PFSK-1 (cell line): ENCODE data around the gene KRTAP10-3.

Experiments used
- FOXP2 ChIP-seq: optimal IDR thresholded peaks from 2 replicates; pipeline ENCODE3; 2011; ENCODE audit warnings: borderline replicate concordance, control low read depth, inconsistent platforms; ENCODE audit not compliant: insufficient read depth; ENCODE audit errors: extremely low read length, extremely low read depth
- POLR2AphosphoS5 ChIP-seq: IDR thresholded peaks from 2 replicates; pipeline ENCODE4 v1.6.1; 2012; ENCODE audit warnings: low read depth, mild to moderate bottlenecking, control low read depth, low read length, moderate library complexity
- SIN3A ChIP-seq: IDR thresholded peaks from 2 replicates; pipeline ENCODE4 v1.6.1; 2012; ENCODE audit warnings: mild to moderate bottlenecking, low read length, moderate library complexity, borderline replicate concordance; ENCODE audit not compliant: insufficient read depth
- TAF1 ChIP-seq: IDR thresholded peaks from 2 replicates; pipeline ENCODE4 v1.6.1; 2012; ENCODE audit warnings: low read length, control low read depth, borderline replicate concordance; ENCODE audit not compliant: insufficient read depth
- TF ChIP-seq, protein P1 (sequence below), 2 experiments: IDR thresholded peaks; 2 replicates each; pipeline versions ENCODE4 v1.6.1 to v1.8.0; 2011 to 2012; ENCODE audit warnings: low read depth in 2 of 2, low read length in 2 of 2, control low read depth in 1 of 2, inconsistent platforms in 1 of 2, mild to moderate bottlenecking in 1 of 2, moderate library complexity in 1 of 2; ENCODE audit not compliant: insufficient read depth in 1 of 2

Gene KRTAP10-3

DNA sequence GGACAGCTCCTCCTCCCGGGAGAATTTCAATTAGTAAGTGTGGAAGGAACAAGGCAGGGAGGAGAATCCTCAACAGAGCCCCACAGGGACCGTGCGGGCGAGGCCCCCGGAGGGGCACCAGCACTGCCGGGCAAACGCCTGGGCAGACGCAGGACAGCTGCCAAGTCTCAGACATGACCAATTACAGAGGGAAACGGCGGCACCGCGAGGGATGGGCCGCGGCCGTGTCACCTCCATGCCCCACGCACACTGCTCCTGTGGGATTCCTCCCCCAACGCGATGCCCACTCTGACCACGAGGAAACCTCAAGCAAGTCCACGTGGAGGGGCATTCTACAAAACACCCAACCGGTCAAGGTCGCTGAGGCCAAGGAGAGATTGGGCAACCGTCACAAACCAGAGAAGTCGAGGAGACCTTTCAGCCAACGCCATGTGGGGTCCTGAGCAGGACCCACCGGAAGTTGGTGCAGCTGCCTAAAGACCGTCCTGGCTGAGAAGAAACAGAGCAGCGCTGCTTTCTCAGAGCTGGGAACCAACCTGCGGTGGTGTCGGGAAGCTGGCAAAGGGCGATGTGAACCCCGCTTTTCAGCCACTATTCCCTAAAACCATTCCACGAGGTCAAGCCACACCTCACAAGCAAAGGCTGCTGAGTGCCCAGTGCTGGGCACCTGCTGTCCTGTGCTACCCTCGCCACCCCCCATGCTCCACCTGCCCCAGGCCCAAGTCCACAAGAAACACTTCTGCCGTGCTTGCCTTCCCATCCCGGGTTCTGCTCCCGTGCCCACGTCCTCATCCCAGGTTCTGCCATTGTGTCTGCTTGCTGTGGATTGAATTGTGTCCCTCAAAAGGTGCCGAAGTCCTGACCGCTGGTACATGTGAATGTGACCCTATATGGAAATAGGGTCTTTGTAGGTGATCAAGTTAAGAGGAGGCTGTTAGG lies 13.5 kb upstream of the KRTAP10-3 start:
- TF ChIP-seq TAF1 (no peak), POLR2AphosphoS5 (no peak), SIN3A (no peak), FOXP2 (no peak)
- TF ChIP-seq, protein P1, sequence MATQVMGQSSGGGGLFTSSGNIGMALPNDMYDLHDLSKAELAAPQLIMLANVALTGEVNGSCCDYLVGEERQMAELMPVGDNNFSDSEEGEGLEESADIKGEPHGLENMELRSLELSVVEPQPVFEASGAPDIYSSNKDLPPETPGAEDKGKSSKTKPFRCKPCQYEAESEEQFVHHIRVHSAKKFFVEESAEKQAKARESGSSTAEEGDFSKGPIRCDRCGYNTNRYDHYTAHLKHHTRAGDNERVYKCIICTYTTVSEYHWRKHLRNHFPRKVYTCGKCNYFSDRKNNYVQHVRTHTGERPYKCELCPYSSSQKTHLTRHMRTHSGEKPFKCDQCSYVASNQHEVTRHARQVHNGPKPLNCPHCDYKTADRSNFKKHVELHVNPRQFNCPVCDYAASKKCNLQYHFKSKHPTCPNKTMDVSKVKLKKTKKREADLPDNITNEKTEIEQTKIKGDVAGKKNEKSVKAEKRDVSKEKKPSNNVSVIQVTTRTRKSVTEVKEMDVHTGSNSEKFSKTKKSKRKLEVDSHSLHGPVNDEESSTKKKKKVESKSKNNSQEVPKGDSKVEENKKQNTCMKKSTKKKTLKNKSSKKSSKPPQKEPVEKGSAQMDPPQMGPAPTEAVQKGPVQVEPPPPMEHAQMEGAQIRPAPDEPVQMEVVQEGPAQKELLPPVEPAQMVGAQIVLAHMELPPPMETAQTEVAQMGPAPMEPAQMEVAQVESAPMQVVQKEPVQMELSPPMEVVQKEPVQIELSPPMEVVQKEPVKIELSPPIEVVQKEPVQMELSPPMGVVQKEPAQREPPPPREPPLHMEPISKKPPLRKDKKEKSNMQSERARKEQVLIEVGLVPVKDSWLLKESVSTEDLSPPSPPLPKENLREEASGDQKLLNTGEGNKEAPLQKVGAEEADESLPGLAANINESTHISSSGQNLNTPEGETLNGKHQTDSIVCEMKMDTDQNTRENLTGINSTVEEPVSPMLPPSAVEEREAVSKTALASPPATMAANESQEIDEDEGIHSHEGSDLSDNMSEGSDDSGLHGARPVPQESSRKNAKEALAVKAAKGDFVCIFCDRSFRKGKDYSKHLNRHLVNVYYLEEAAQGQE (IDR thresholded peaks at IDR 0.05; ENCODE audit: insufficient read depth in 1 of 2, low read depth in 2 of 2, low read length in 2 of 2), result no peak

DNA sequence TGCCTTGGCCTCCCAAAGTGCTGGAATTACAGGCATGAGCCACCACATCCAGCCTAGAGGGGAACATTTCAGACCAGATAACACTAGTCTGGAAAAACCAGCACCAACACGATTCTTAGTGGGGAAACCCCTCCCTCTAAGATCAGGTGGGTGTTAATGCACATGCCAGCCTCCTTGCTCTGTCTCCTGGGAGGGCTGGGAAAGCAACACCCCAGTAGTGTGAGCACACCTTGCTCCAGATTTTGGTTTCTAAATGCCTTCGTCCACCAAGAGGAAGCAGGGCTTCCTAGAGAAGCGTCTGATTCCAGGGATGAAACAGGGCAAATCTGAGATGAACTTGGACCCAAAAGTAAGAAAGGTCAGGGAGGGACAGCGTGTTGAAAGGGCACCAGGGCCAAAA lies 12.7 kb upstream of the KRTAP10-3 start:
- TF ChIP-seq TAF1 (no peak), SIN3A (no peak), POLR2AphosphoS5 (no peak), FOXP2 (no peak)
- TF ChIP-seq, protein P1 (IDR thresholded peaks at IDR 0.05; ENCODE audit: insufficient read depth in 1 of 2, low read depth in 2 of 2, low read length in 2 of 2), result no peak

- TF ChIP-seq POLR2AphosphoS5, result no peak
Measured at GRCh38 chr21:44569861-44570517, 11.4 kb upstream of the KRTAP10-3 start.

- TF ChIP-seq FOXP2 (no peak), POLR2AphosphoS5 (no peak), SIN3A (no peak), TAF1 (no peak)
- TF ChIP-seq, protein P1 (IDR thresholded peaks at IDR 0.05; ENCODE audit: insufficient read depth in 1 of 2, low read depth in 2 of 2, low read length in 2 of 2), result no peak
Measured at GRCh38 chr21:44568667-44569556, 10.3 kb upstream of the KRTAP10-3 start.

DNA sequence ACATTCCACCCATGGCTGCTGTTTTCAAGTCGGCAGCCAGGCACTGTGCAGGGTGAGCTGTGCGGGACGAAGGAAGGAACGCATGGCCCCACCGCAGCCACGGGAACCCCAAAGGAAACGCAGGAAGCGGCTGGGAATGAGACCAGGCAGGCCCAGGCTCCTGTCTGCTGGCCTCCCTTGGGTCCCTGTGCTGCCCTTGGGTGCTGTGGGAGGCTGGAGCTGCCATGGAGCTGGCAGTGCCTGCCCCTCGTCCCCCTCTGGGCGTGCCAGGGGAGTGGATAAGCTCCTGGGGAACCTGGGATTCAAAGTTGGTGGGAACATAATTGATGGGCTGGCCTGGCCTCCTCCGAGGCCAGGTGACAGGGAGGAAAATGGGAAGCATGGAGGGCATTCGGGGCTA lies 9.7 kb upstream of the KRTAP10-3 start:
- TF ChIP-seq POLR2AphosphoS5 (no peak), FOXP2 (no peak), TAF1 (no peak), SIN3A (no peak)
- TF ChIP-seq, protein P1 (IDR thresholded peaks at IDR 0.05; ENCODE audit: insufficient read depth in 1 of 2, low read depth in 2 of 2, low read length in 2 of 2), result no peak
